Loucy (cell line): Measurements from ENCODE around the gene NACAD.

ENCODE experiments used
- CTCF ChIP-seq: fragments of 200-600 bp; sonication (generic); conservative IDR thresholded peaks from 2 replicates; pipeline ENCODE4 v1.5.1; 2014; ENCODE audit warnings: mild to moderate bottlenecking, antibody characterized with exemption, low read length
- EZH2phosphoT487 ChIP-seq: fragments of 200-600 bp; IDR thresholded peaks from 2 replicates; pipeline ENCODE4 v1.6.1; 2018; ENCODE audit warnings: antibody characterized with exemption, mild to moderate bottlenecking, moderate library complexity, borderline replicate concordance

- TF ChIP-seq CTCF (no peak), EZH2phosphoT487 (no peak)
Measured at GRCh38 chr7:45064047-45064725, 24.6 kb downstream of the NACAD start.
